ENCODE measurements around the gene PEX5L.

DNA sequence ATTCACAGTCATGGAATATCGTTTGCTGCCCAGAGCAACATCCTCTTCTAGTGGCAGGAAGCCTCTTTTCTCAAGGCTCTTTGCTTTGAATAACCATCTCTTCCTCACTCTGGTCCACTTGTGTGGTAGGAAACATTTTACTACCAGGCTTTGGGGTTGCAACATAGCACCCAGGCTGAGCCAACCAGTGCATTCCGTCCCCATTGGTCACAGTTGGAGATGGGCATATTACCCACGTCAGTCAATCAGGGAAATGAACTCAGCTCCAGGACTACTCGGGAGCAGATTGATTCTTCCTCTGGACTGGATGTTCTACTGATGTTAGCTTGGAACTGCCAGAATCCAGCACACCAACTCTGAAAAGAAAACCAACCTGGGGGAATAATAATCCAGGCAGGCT, 4.2 kb upstream of the PEX5L start:
- TF ChIP-seq NFIC (IDR thresholded peaks at IDR 0.05; ENCODE audit: borderline replicate concordance), result no peak
- TF ChIP-seq, protein P1, sequence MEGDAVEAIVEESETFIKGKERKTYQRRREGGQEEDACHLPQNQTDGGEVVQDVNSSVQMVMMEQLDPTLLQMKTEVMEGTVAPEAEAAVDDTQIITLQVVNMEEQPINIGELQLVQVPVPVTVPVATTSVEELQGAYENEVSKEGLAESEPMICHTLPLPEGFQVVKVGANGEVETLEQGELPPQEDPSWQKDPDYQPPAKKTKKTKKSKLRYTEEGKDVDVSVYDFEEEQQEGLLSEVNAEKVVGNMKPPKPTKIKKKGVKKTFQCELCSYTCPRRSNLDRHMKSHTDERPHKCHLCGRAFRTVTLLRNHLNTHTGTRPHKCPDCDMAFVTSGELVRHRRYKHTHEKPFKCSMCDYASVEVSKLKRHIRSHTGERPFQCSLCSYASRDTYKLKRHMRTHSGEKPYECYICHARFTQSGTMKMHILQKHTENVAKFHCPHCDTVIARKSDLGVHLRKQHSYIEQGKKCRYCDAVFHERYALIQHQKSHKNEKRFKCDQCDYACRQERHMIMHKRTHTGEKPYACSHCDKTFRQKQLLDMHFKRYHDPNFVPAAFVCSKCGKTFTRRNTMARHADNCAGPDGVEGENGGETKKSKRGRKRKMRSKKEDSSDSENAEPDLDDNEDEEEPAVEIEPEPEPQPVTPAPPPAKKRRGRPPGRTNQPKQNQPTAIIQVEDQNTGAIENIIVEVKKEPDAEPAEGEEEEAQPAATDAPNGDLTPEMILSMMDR (IDR thresholded peaks at IDR 0.05), result no peak
- TF ChIP-seq CHD2 (IDR thresholded peaks at IDR 0.05; ENCODE audit: low read length, partially characterized antibody), result no peak
- no peak for TF ChIP-seq POLR2AphosphoS5 (IDR thresholded peaks at IDR 0.05; ENCODE audit: low read depth, low read length)
- TF ChIP-seq, protein P2, sequence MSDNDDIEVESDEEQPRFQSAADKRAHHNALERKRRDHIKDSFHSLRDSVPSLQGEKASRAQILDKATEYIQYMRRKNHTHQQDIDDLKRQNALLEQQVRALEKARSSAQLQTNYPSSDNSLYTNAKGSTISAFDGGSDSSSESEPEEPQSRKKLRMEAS (IDR thresholded peaks at IDR 0.05; ENCODE audit: low read depth), result no peak
- no peak for TF ChIP-seq GABPA (IDR thresholded peaks at IDR 0.05; ENCODE audit: low read depth)
- no peak for TF ChIP-seq TEAD4 (IDR thresholded peaks at IDR 0.05; ENCODE audit: borderline replicate concordance, insufficient read depth)
- TF ChIP-seq EZH2phosphoT487 (IDR thresholded peaks at IDR 0.05; ENCODE audit: borderline replicate concordance, low read depth), result no peak
- no peak for TF ChIP-seq RAD21 (IDR thresholded peaks at IDR 0.05; ENCODE audit: low read length)
- no peak for TF ChIP-seq SMC3 (IDR thresholded peaks at IDR 0.05; ENCODE audit: low read depth, low read length)

Data from SK-N-SH (cell line).